ENCODE results near the gene EXD2. TPM values are rescaled to one million over a fixed set of nuclear protein-coding genes. Genes with fewer than 3 reads are reported as not detected.
A peak's percentile ranks its signal among the peaks of the same experiment; 100 is the strongest.
"Not testable (repeated sequence)": the region's sequence is repeated elsewhere in the genome, so short reads cannot be mapped to it uniquely, and the experiment has no call there.

The EXD2 gene
- total RNA-seq, 1 experiment from 2014 or later, result 17.7 TPM

DNA sequence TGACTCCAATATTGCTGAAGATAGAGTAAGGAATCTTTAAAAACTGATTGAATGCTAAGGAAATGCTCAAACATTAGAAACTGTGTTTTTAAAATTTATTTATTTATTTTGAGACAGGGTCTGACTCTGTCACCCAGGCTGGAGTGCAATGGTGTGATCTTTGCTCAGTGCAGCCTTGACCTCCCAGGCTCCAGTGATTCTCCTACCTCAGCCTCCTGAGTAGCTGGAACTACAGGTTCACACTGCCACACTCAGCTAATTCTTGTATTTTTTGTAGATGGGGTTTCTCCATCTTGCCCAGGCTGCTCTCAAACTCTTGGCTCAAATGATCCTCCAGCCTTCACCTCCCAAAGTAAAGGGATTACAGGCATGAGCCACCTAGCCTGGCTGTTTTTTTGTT, 35.1 kb upstream of the EXD2 start:
- POLR2A ChIA-PET, result interaction anchor here (0.6 to 1.3 kb wide), 4 partner anchors 35 to 1355 kb away, joined by 3 to 4 read pairs (median 4); partner anchors contain the start of gene EXD2
- BruUV-seq (replicated peaks), result no TSS peak
- no peak for DNase-seq (ENCODE audit: unreplicated experiment)
- intact Hi-C loops (cut with micrococcal nuclease), result no loop called here
- TF ChIP-seq, protein P1, sequence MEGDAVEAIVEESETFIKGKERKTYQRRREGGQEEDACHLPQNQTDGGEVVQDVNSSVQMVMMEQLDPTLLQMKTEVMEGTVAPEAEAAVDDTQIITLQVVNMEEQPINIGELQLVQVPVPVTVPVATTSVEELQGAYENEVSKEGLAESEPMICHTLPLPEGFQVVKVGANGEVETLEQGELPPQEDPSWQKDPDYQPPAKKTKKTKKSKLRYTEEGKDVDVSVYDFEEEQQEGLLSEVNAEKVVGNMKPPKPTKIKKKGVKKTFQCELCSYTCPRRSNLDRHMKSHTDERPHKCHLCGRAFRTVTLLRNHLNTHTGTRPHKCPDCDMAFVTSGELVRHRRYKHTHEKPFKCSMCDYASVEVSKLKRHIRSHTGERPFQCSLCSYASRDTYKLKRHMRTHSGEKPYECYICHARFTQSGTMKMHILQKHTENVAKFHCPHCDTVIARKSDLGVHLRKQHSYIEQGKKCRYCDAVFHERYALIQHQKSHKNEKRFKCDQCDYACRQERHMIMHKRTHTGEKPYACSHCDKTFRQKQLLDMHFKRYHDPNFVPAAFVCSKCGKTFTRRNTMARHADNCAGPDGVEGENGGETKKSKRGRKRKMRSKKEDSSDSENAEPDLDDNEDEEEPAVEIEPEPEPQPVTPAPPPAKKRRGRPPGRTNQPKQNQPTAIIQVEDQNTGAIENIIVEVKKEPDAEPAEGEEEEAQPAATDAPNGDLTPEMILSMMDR (IDR thresholded peaks at IDR 0.05; ENCODE audit: unreplicated experiment), result no peak
- CTCF ChIA-PET, result interaction anchor here (0.6 to 1.4 kb wide), 2 partner anchors 85 to 651 kb away, joined by 3 to 4 read pairs; no protein-coding TSS in a partner anchor
- Mint-ChIP-seq H3K4me1 (ENCODE audit: insufficient read depth, unreplicated experiment) (no peaks in the 10 kb centered on the region), H3K36me3 (ENCODE audit: insufficient read depth, unreplicated experiment) (no peaks in the 10 kb centered on the region), H3K4me3 (ENCODE audit: unreplicated experiment) (no peak overlapping the region), H3K27me3 (ENCODE audit: insufficient read depth, unreplicated experiment) (peaks cover 13% of the 10 kb centered on the region), H3K9me3 (ENCODE audit: unreplicated experiment) (no peaks in the 10 kb centered on the region), H3K27ac (ENCODE audit: low read depth, unreplicated experiment) (no peak overlapping the region)

DNA sequence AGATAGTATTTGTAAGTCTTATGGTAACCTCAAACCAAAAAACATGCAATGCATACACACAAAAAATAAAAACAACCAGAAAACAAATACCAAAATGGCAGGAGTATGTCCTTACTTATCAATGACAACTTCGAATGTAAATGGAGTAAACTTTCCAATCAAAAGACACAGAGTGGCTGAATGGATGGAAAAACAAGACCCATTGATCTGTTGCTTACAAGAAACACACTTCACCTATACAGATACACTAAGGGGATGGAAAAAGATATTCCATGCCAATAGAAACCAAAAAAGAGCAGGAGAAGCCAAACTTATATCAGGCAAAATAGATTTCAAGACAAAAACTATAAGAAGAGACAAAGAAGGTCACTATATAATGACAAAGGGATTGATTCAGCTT, 29.7 kb upstream of the EXD2 start:
- BruUV-seq (replicated peaks), result no TSS peak

DNA sequence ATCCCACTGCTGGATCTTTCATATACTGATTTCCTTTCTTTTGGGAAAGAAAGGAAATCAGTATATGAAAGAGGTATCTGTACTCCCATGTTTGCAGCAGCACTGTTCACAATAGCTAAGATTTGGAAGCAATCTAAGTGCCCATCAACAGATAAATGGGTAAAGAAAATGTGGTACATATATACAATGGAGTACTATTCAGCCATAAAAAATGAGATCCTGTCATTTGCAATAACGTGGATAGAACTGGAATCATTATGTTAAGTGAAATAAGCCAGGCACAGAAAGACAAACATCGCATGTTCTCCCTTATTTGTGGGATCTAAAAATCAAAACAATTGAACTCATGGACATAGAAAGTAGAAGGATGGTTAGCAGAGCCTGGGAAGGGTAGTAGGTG, 25.5 kb upstream of the EXD2 start:
- H3K27me3 Mint-ChIP-seq (ENCODE audit: insufficient read depth, unreplicated experiment), result peaks cover 36% of the 10 kb centered on the region
- BruUV-seq (replicated peaks); H3K9me3 Mint-ChIP-seq (ENCODE audit: unreplicated experiment); POLR2A ChIA-PET; H3K36me3 Mint-ChIP-seq (ENCODE audit: insufficient read depth, unreplicated experiment); H3K4me3 Mint-ChIP-seq (ENCODE audit: unreplicated experiment); DNase-seq (ENCODE audit: unreplicated experiment); intact Hi-C loops (cut with micrococcal nuclease); H3K27ac Mint-ChIP-seq (ENCODE audit: low read depth, unreplicated experiment); CTCF ChIA-PET; H3K4me1 Mint-ChIP-seq (ENCODE audit: insufficient read depth, unreplicated experiment): not testable (repeated sequence)

More for the DNA sequence above, 29.7 kb upstream of the EXD2 start:
- DNase-seq (ENCODE audit: unreplicated experiment), result no peak
- CTCF ChIA-PET, result interaction anchor here (1.0 kb wide), 1 partner anchor 10 kb away, joined by 3 read pairs; no protein-coding TSS in a partner anchor
- POLR2A ChIA-PET, result no interaction called here
- intact Hi-C loops (cut with micrococcal nuclease), result no loop called here
- Mint-ChIP-seq H3K4me3 (ENCODE audit: unreplicated experiment) (no peak overlapping the region), H3K27ac (ENCODE audit: low read depth, unreplicated experiment) (no peak overlapping the region), H3K9me3 (ENCODE audit: unreplicated experiment) (no peaks in the 10 kb centered on the region), H3K4me1 (ENCODE audit: insufficient read depth, unreplicated experiment) (no peaks in the 10 kb centered on the region), H3K36me3 (ENCODE audit: insufficient read depth, unreplicated experiment) (no peaks in the 10 kb centered on the region), H3K27me3 (ENCODE audit: insufficient read depth, unreplicated experiment) (peaks cover 45% of the 10 kb centered on the region)
- TF ChIP-seq, protein P1 (IDR thresholded peaks at IDR 0.05; ENCODE audit: unreplicated experiment), result no peak

DNA sequence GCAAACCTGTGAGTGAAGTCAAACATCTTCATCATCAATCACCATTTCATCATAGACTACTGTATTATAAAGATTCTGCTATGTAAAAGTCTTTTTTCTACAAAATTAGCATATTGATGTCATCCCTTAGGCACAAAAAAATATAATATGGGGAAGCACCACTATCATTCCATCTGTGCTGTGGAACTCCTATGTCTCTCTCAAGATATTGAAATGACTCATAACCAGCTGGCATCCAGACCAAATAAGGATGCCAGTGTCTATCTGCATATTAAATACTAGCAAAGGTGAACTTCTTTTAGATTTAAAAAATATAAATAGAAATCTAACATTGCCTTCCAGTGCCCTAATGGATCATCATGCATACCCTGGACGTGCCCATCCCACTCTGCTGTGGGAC, 20.5 kb upstream of the EXD2 start:
- H3K4me3 Mint-ChIP-seq (ENCODE audit: unreplicated experiment), result no peak overlapping the region
- DNase-seq (ENCODE audit: unreplicated experiment), result peak; percentile 18
- intact Hi-C loops (cut with micrococcal nuclease), result no loop called here
- no TSS peak for BruUV-seq (replicated peaks)
- no peaks in the 10 kb centered on the region for H3K36me3 Mint-ChIP-seq (ENCODE audit: insufficient read depth, unreplicated experiment)
- ChIA-PET CTCF (interaction anchor here (1.0 kb wide), 1 partner anchor 18 kb away, joined by 3 read pairs; the partner anchor contains the start of gene DCAF5), POLR2A (interaction anchor here (0.6 to 1.6 kb wide), 3 partner anchors 17 to 404 kb away, joined by 3 to 4 read pairs (median 3); partner anchors contain the start of gene CCDC177)
- no peak overlapping the region for H3K27ac Mint-ChIP-seq (ENCODE audit: low read depth, unreplicated experiment)
- H3K4me1 Mint-ChIP-seq (ENCODE audit: insufficient read depth, unreplicated experiment), result no peaks in the 10 kb centered on the region
- TF ChIP-seq, protein P1 (IDR thresholded peaks at IDR 0.05; ENCODE audit: unreplicated experiment), result no peak
- no peaks in the 10 kb centered on the region for H3K9me3 Mint-ChIP-seq (ENCODE audit: unreplicated experiment)
- H3K27me3 Mint-ChIP-seq (ENCODE audit: insufficient read depth, unreplicated experiment), result no peaks in the 10 kb centered on the region

DNA sequence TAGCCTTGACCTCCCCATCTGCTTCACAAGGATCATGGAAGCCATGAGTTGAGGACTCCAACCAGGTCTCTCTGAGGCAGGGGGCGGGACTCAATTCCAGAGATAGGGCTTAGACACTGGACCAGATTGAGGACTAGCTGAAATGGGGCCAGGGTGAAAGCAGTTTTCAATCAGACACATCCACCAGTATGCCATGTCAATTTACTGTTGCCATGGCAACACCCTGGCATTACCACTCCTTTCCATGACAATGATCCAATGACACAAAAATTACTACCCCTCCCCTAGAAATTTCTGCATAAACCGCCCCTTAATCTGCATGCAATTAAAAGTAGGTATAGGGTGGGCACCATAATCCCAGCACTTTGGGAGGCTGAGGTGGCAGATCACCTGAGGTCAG, 19.7 kb upstream of the EXD2 start:
- no peaks in the 10 kb centered on the region for H3K9me3 Mint-ChIP-seq (ENCODE audit: unreplicated experiment)
- POLR2A ChIA-PET, result interaction anchor here (0.6 to 1.7 kb wide), 2 partner anchors 14 to 20 kb away, joined by 3 to 6 read pairs; partner anchors contain the start of gene EXD2
- TF ChIP-seq, protein P1 (IDR thresholded peaks at IDR 0.05; ENCODE audit: unreplicated experiment), result no peak
- no peaks in the 10 kb centered on the region for H3K36me3 Mint-ChIP-seq (ENCODE audit: insufficient read depth, unreplicated experiment)
- no peak for DNase-seq (ENCODE audit: unreplicated experiment)
- BruUV-seq (replicated peaks), result no TSS peak
- H3K4me1 Mint-ChIP-seq (ENCODE audit: insufficient read depth, unreplicated experiment), result no peaks in the 10 kb centered on the region
- no peak overlapping the region for H3K4me3 Mint-ChIP-seq (ENCODE audit: unreplicated experiment)
- H3K27ac Mint-ChIP-seq (ENCODE audit: low read depth, unreplicated experiment), result no peak overlapping the region
- intact Hi-C loops (cut with micrococcal nuclease), result no loop called here
- CTCF ChIA-PET, result no interaction called here
- H3K27me3 Mint-ChIP-seq (ENCODE audit: insufficient read depth, unreplicated experiment), result no peaks in the 10 kb centered on the region
